Measurements from ENCODE around the gene PRB4.
"Not testable (repeated sequence)": the region's sequence is repeated elsewhere in the genome, so short reads cannot be mapped to it uniquely, and the experiment has no call there.

The PRB4 gene

DNA sequence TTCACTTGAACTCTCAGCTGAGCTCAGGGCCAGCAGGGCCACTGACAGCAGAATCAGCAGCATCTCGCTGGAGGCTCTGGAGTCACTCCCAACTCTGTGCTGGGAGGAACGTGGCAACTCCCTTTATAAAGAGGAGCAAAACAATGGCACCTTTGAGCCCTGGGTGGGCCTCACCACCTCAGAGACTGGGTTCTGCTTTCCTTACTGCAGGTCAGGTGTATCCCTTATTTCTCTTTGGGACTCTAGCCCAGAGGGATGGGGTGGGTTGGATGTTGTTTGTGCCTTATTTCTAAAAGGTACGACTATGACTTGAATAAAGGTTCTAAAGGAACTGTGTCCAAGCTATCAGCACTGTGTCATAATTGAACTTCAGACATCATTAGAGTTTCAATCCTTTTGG lies at the start of gene PRB4:
TSS of gene PRB4 (minus strand) at position 101 of the 400 bp plus-strand sequence. CDS start at position 63, 38 bp downstream.
- no peak for DNase-seq (ENCODE audit: low read depth in 2 of 2, low spot score in 1 of 2)

DNA sequence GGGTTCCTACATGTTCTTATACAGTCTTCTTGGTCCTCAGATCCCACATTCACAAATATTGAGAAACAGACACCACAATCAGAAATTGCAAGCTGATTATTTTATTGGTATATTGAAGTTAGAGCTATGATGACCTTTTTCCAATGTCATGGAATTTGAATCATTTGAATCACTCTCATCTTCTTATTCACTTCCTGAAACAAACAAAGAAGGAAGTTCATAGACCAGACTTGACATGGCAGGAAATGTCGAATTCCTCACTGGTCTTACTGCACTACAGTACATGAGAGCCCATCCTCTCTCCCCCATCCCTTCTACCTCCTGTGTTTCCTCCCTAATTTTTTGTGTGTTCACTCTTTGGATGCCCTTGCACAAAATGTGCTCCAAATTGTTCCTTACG lies 41.5 kb upstream of the PRB4 start:
- DNase-seq (ENCODE audit: low read depth in 2 of 2, low spot score in 1 of 2): not testable (repeated sequence)

DNA sequence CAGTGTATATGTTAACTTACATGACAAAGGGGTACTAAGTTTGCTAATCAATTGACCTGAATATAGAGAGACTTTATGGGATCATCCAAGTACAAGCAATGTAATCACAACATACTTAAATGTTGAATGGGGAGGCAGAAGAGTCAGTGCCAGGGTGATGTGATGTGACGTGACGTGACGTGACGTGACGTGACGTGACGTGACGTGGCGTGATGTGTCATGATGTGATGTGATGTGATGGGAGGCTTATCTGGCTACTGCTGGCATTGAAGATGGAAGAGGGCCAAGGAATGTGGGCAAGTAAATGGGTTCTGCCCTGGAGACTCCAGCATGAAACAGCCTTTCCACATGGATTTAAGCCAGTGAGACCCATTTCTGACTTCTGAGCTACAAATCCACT lies 38.2 kb upstream of the PRB4 start:
- DNase-seq (ENCODE audit: low read depth in 2 of 2, low spot score in 1 of 2): no peak

DNA sequence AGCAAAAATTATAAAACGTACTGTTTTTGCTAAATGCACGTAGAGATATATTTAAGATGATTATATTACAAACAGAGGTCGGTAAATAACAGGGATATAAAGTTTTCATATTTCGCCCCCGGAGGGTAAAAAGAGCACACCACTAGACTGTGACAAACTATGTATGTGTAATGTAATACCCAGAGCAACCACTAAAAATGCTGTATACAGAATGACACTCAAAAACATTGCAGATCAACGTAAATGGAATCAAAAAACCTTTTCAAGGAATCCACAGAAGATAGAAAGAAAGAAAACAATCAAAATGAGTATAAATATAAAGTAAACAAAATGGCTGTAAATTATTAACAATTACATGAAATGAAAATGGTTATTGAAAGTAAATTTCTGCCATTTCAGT lies 37.6 kb upstream of the PRB4 start:
- DNase-seq (ENCODE audit: low read depth in 2 of 2, low spot score in 1 of 2): no peak

DNA sequence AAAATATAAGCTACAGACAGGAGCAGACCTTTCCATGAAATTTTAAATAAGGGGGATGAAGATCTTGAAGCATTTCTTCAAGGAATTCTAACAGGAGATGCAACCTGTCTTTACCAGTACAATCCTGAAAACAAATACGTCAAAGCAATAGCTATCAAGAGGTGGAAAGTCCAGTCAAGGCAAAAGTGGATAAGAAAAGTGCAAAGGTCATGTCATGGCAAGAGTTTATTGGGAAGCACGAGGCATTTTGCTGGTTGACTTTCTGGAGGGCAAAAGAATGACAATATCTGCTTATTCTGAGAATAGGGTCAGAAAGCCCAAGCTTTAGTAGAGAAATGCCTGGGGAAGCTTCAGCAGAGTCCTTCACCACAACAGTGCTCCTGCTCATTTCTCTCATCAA lies 34.3 kb upstream of the PRB4 start:
- no peak for DNase-seq (ENCODE audit: low read depth in 2 of 2, low spot score in 1 of 2)

DNA sequence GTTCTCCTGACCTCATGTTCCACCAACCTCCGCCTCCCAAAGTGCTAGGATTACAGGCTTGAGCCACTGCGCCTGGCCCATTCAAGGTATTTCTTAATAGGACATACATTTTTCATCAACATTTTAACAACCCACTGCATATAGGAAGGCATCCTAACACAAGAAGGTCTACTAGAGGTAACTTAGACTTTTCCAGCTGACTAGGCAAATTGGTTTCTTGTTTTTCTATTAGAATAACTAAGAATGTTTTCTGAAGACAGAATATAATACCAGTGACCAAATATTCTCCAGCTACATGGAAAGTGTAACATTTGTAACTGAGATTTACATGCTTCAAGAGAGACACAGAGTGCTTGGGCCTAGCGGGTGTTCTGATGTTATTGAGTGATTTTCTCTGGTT lies 14.2 kb upstream of the PRB4 start:
- DNase-seq (ENCODE audit: low read depth in 2 of 2, low spot score in 1 of 2): no peak

DNA sequence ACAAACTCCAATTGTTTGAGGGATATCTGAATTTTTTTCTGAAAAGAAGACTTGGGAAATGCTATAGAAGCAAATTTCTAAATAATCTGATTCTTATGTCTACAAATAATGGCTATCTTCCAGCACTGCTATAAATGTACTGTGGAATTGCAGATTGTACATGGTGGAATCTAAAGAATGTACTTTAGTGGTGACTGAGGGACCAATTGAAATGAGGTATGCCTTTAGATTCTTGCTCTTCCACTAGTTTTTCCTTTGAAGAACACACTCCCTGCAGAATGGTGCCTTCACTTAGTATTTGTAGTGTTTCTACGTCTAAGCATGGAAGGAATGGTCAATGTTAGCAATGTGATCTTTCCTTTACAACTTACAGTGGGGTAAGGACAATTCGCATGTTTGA lies 11.7 kb upstream of the PRB4 start:
- no peak for DNase-seq (ENCODE audit: low read depth in 2 of 2, low spot score in 1 of 2)

DNA sequence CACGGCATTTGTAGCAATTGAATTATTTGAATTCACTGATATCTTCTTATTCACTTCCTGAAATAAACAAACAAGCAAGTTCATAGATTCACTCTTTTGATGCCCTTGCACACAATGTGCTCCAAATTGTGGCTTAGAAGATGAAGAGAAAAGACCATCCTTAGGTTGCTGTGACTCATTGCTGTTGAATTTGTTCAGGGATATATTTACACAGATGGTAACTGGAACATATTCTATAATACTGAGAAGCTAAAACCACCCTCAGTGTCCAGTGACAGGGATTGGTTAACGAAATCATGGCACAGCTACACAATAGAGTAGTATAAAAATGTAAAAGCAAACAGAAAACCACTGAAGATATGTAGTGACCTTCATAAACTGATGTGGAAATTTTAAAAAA lies 3.1 kb downstream of the PRB4 start:
- DNase-seq (ENCODE audit: low read depth in 2 of 2, low spot score in 1 of 2): no peak

DNA sequence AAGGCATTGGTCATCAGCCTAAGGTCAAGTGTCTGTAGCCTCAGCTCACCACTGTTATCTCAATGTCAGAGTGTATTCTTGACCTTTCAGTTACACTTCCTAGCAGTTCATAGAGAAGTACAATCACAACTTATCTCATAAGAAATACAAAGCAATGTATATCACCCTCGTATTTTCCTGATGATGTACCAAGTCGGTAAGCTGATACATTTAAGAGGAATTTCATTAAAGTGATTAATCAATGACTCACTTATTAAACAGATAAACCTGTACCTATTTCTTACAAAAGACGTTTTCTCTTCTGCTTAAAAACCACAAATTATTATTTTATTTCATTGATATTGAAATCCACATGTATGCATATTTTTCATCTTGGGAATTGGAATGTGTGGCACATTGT lies 36.8 kb downstream of the PRB4 start:
- no peak for DNase-seq (ENCODE audit: low read depth in 2 of 2, low spot score in 1 of 2)

DNA sequence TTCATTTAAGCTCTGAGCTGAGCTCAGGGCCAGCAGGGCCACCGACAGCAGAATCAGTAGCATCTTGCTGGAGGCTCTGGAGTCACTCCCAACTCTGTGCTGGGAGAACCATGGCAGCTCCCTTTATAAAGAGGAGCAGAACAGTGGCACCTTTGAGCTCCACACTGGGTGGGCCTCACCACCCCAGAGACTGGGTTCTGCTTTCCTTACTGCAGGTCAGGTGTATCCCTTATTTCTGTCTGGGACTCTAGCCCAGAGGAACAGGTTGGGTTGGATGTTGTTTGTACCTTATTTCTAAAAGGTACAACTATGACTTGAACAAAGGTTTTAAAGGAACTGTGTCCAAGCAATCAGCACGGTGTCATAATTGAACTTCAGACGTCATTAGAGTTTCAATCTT lies 40.6 kb downstream of the PRB4 start, which contains the start of gene PRB3:
TSS of gene PRB3 (minus strand) at position 101 of the 400 bp plus-strand sequence. CDS start at position 63, 38 bp downstream.
- no peak for DNase-seq (ENCODE audit: low read depth in 2 of 2, low spot score in 1 of 2)

DNA sequence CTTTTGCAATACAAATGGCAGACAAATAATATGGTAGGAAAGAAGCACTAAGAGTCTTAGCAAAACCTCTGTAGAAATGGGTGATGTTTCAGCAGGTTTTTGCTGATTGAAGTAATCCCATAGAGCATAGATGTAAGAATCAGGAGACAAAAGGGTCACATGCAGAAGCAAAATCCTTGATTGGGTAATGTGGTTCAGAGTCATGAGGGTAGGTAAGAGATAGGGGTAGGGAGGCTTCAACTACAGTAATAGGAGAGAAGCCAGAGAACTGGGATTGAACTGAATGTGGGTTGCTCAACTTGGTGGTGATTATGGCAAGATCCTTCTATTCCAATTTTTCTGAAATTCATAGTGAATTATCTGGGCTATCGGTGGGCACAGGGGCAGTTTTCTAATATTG lies 45.7 kb downstream of the PRB4 start:
- no peak for DNase-seq (ENCODE audit: low read depth in 2 of 2, low spot score in 1 of 2)

All from stimulated activated CD8-positive, alpha-beta memory T cell treated with anti-CD3 and anti-CD28 coated beads, Interleukin-4, amount 100 ng/mL, for 1 hour (primary cell).